GM21447 (cell line): ENCODE measurements around the gene SNAPIN.

Source experiments
- ATAC-seq: cut with Tn5 transposase; IDR thresholded peaks from one replicate; pipeline ENCODE4 v1.9.1; 2021; ENCODE audit not compliant: unreplicated experiment

Gene SNAPIN

GRCh38 chr1:153677718-153678518 lies 19.4 kb downstream of the SNAPIN start:
- ATAC-seq: no peak

- ATAC-seq: no peak
Measured at GRCh38 chr1:153678519-153679336, 20.2 kb downstream of the SNAPIN start, which contains the start of gene NPR1. TSS of gene NPR1 (plus strand) at chr1:153678688. CDS start at chr1:153679109, 421 bp downstream.

- ATAC-seq: no peak
Measured at GRCh38 chr1:153679337-153680119, 21.0 kb downstream of the SNAPIN start.

GRCh38 chr1:153680120-153680403 lies 21.6 kb downstream of the SNAPIN start:
- no peak for ATAC-seq

- ATAC-seq: no peak
Measured at GRCh38 chr1:153682730-153683129, 24.2 kb downstream of the SNAPIN start.

- ATAC-seq: no peak
Measured at GRCh38 chr1:153683854-153684253, 25.4 kb downstream of the SNAPIN start.

GRCh38 chr1:153684892-153685291 lies 26.4 kb downstream of the SNAPIN start:
- no peak for ATAC-seq

GRCh38 chr1:153685544-153686340 lies 27.2 kb downstream of the SNAPIN start:
- ATAC-seq: no peak

- ATAC-seq: no peak
Measured at GRCh38 chr1:153687346-153688125, 29.0 kb downstream of the SNAPIN start.

GRCh38 chr1:153688276-153688675 lies 29.8 kb downstream of the SNAPIN start:
- ATAC-seq: no peak

- no peak for ATAC-seq
Measured at GRCh38 chr1:153688736-153689328, 30.3 kb downstream of the SNAPIN start.

- no peak for ATAC-seq
Measured at GRCh38 chr1:153693466-153693865, 35.0 kb downstream of the SNAPIN start.

- ATAC-seq: no peak
Measured at GRCh38 chr1:153696741-153697140, 38.2 kb downstream of the SNAPIN start.

GRCh38 chr1:153697191-153698019 lies 38.9 kb downstream of the SNAPIN start:
- no peak for ATAC-seq

- ATAC-seq: no peak
Measured at GRCh38 chr1:153698020-153698922, 39.8 kb downstream of the SNAPIN start.

GRCh38 chr1:153698923-153699714 lies 40.6 kb downstream of the SNAPIN start:
- no peak for ATAC-seq

- ATAC-seq: no peak
Measured at GRCh38 chr1:153699768-153700167, 41.3 kb downstream of the SNAPIN start.
